GM12873 (cell line): ENCODE results near the gene C13orf42.

Source experiments
- CTCF ChIP-seq: IDR thresholded peaks from 2 replicates; pipeline ENCODE4 v1.5.1; 2012; ENCODE audit warnings: low read depth, mild to moderate bottlenecking, moderate library complexity, low read length, control low read depth; ENCODE audit not compliant: insufficient read depth; ENCODE audit errors: missing control alignments

Gene C13orf42

DNA sequence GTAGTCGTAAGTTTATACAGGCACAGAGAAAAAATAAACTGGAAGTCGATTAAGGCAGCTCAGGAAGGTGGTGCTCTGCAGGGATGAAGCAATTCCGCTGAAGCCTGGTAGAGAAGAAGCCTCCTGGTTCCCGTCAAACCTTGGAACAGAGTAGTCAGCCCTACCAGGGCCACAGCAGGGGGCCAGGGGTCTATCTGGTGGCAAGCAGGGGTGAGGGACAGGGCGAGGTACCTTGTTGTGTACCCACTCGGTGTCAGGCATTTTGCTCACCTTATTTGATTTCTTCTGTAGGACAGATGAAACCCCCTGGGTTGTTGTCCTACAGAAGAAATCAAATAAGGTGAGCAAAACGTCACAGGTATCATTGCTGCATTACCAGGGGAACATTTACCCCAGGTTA is 70.6 kb downstream of the C13orf42 start:
- TF ChIP-seq CTCF = no peak

GRCh38 chr13:51036418-51036817 is 74.7 kb downstream of the C13orf42 start:
- TF ChIP-seq CTCF = no peak

GRCh38 chr13:51035978-51036377 is 75.1 kb downstream of the C13orf42 start:
- no peak for TF ChIP-seq CTCF

DNA sequence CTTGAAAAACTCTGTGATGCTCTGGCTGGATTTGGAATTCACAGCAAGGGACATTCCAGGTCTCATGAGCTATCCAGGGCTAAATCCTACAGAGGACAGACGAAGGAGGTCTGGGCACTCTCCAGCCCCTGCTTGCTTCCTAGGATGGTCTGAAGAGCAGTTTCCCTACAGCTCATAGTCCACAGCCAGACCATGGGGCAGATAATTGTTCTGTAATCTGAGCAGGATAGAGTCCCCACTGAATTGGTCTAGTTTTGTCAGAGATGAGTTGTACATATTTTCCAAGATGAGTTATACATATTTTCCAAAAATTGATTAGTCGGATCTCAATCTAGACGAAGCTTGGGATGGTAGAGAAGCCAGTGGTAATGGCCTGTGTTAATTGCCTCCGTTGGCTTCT is 75.6 kb downstream of the C13orf42 start:
- no peak for TF ChIP-seq CTCF

GRCh38 chr13:51034906-51035305 is 76.2 kb downstream of the C13orf42 start:
- TF ChIP-seq CTCF = no peak

DNA sequence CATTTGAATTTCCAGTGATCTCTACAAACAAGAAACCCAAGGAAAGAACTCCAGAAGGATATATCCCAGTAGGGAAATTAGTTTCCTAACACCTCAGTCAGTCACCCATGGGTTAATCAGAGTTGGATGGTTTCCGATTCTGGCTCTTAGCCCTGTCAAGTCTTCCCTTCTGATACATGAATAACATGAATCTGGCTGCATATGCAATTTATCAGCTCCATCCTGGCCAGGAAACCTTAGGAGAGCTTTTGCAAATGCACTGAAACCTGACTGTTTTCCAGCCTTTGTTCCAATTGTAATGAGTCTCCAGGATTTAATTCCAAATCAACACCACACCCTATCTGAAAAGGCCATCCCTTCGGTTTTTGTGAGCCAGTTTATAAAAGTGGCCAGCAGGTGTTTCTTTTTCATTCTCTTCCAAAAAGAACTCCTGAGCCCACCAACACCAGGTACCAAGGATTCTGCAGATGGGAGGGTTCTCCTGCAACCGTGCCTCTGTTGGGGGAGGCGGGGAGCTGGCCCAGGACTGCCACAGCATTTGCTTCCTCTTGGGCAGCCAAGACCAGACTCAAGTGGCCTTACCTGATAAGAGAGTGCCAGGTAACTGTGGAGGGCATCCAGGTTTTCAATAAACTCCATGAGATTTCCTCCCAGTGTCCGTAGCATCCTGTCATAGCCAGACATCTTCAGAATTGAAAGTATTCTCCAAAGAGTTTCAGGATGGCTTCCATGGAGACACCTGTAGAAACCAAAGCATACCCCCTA is 77.5 kb downstream of the C13orf42 start:
- no peak for TF ChIP-seq CTCF

DNA sequence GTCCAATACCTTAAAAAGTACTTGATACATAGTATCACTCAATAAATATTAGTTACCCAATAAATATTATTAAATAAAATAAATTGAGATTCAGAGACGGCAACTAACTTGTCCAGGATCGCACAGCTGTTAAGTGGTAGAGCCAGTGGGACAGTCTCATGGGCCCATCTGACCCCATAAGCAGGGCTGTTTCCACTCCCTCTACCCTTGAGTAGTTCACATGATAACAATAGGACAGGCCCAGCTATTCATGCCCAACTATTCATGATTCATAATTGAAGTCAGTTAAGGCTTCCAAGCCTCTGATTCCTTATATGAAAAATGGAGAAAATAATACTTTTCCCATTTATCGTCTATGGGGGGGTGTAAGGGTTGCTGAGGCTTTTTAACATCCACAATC is 78.2 kb downstream of the C13orf42 start:
- TF ChIP-seq CTCF = no peak
